Stimulated activated CD8-positive, alpha-beta memory T cell treated with anti-CD3 and anti-CD28 coated beads, Interleukin-12 subunit alpha, Interleukin-12 subunit beta, amount 100 ng/mL, for 24 hours (primary cell): ENCODE results near the gene PDIK1L.
"Not testable (repeated sequence)": the region's sequence is repeated elsewhere in the genome, so short reads cannot be mapped to it uniquely, and the experiment has no call there.

Experiments used
- DNase-seq: peaks from one replicate; pipeline ENCODE4 v3.0.0-alpha.2; 2020; ENCODE audit errors: extremely low read depth

The PDIK1L gene

DNA sequence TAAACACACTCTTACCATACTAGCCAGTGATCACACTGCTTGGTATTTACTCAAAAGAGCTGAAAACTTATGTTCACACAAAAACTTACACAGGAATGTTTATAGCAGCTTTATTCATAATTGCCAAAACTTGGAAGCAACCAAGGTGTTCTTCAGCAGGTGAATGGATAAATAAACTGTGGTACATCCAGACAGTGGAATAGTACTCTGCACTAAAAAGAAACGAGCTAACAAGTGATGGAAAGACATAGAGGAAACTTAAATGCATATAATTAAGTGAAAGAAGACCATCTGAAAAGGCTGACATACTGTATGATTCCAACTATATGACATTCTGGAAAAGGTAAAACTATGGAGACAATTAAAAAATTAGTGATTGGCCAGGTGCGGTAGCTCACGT lies 20.7 kb upstream of the PDIK1L start:
- DNase-seq: no peak

GRCh38 chr1:26092422-26092821 lies 19.2 kb upstream of the PDIK1L start:
- no peak for DNase-seq

GRCh38 chr1:26093569-26093968 lies 18.1 kb upstream of the PDIK1L start:
- not testable (repeated sequence) for DNase-seq

GRCh38 chr1:26094076-26094669 lies 17.5 kb upstream of the PDIK1L start:
- no peak for DNase-seq

- no peak for DNase-seq
These were observed 16.8 kb upstream of the PDIK1L start for GRCh38 chr1:26094677-26095383.

GRCh38 chr1:26096471-26096870 lies 15.2 kb upstream of the PDIK1L start:
- DNase-seq: no peak

- no peak for DNase-seq
These were observed 13.9 kb upstream of the PDIK1L start for GRCh38 chr1:26097696-26098095.

GRCh38 chr1:26098602-26099001 lies 13.0 kb upstream of the PDIK1L start:
- no peak for DNase-seq

DNA sequence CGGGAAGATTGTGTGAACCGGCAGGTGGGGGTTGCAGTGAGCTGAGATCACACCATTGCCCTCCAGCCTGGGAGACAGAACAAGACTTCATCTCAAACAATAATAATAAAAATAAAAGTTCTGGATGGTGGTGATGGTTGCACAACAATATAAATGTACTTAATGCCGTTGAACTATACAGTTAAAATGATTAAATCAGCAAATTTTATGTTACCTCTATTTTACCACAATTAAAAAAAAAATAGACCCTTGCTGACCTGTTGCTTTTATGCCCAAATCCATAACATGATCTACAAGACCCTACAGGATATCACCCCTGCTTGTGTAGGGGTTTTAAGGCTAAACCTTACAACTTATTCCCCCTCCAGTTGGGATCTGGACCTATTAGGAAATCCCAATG lies 11.8 kb upstream of the PDIK1L start:
- no peak for DNase-seq

GRCh38 chr1:26100204-26100603 lies 11.4 kb upstream of the PDIK1L start:
- DNase-seq: not testable (repeated sequence)

DNA sequence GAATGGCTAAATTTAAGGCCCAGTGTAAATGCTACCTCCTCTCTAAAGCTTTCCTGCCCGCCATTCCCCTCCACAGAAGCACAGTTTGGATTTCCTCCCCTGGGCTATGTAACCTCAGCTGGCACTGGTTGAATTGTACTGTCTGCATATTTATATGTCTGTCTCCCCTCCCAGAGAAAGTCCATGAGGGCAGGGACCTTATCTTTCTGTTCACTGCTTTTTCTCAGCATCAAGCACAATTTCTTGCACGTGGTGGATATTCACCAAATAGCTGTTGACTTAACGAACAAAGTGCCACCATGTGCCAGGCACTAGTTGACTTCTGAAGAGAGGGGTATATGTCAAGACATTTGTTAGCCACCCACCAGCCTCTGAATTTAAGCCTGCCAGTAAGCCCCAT lies 9.5 kb upstream of the PDIK1L start:
- DNase-seq: no peak

DNA sequence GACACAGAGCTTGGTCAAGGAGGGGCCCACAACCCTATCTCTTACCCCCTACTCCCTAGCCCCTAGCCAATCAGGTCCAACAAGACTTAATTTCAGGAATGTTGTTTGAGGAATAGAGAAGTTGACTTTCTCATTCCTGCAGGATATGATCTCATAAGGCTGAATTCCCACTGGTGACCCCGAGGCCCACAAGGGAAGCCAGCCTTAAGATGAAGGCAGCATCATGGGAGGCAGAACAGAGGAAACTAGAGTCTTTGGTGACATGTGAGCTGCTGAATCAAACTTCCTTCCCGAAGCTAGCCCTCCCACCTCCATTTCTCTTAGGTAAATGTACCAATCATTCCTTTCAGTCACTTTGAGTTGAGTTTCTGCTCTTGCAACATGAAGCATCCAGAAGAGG lies 9.1 kb upstream of the PDIK1L start:
- no peak for DNase-seq

GRCh38 chr1:26105226-26105548 lies 6.4 kb upstream of the PDIK1L start:
- not testable (repeated sequence) for DNase-seq

- DNase-seq: no peak
These were observed 2.1 kb upstream of the PDIK1L start for GRCh38 chr1:26109229-26110164.

- DNase-seq: peak; percentile 38
These were observed 694 bp upstream of the PDIK1L start for GRCh38 chr1:26110731-26111529.

DNA sequence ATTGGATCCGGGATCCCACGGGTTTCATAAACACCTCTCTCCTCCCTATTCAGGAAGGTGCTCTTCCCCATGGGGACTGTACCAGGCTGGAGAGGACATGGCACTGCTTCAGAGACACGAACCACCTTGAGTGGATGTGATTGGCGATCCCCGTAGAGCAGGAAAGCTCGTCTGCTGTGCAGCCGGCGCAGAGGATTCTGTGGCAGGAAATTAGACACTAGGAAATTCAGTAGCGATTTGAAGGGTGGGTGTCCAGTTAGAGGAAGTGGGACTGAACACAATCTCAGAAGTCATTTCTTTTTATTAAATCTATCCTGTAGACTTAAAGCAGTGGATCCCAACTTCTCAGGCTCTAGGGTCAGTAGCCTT lies 767 bp downstream of the PDIK1L start:
- no peak for DNase-seq

GRCh38 chr1:26114165-26114927 lies 2.7 kb downstream of the PDIK1L start:
- no peak for DNase-seq

DNA sequence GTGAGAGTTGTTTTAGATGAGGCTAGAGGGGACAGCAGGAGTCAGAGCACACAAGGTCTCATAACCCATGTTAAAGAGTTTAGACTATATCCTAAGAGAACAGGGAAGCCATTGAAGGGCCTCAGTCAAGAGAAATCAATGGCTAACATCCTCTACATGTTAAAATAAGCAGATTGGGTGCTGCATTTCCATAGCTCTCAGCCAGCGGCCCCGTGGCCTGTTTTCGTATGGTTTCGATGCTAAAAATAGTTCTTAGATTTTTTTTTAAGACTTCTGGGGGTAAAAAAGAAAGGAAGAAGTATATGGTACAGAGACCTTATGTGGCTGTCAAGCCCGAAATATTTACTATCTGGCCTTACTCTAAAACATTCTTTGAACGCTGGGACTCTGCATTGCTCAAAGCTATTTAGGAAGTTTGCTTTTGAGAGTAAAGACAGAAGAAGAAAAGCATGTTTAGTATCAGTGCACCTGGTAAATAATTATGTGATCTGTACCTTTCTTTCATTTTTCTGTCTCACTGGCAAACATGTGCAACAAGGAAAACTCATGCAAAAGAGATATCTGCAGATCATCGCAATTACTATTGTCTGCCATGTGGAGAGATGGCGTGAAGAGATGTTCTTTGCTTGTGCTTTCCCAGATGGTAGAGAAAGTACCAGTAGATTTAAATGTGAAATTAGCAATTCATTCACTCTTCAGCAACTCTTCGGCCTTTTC lies 8.4 kb downstream of the PDIK1L start:
- DNase-seq: no peak

- DNase-seq: no peak
These were observed 10.5 kb downstream of the PDIK1L start for GRCh38 chr1:26121854-26122773.
